Activated T-helper 1 cell treated with anti-CD3 and anti-CD28 coated beads, Interleukin-2, amount 50 U/mL, for 16 hours (primary cell): ENCODE measurements around the gene PAK4.
"Not testable (repeated sequence)": the region's sequence is repeated elsewhere in the genome, so short reads cannot be mapped to it uniquely, and the experiment has no call there.

ENCODE experiments used
- DNase-seq, 2 donors: peaks; one replicate each; pipeline ENCODE4 v3.0.0-alpha.2; 2020; ENCODE audit warnings: low read depth in 1 of 2, low spot score in 1 of 2

Gene PAK4

DNA sequence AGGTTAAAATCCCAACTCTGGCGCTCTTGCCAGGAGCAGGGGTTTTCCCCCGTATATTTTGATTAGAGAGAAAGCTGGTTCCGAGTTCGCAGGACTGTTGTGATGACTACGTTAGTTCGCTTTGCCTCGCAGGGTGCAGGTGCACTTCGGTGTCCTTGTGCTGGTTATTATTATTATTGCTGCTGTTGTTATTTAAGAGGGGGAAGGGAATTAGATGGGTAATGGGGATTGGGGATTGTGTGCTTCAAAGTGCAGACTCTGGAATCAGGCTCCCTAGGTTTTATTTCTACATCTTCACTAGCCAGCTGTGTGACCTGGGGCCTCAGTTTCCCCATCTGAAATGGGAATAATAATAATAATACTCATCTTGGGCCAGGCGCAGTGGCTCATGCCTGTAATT, 26.2 kb upstream of the PAK4 start:
- DNase-seq: no peak

DNA sequence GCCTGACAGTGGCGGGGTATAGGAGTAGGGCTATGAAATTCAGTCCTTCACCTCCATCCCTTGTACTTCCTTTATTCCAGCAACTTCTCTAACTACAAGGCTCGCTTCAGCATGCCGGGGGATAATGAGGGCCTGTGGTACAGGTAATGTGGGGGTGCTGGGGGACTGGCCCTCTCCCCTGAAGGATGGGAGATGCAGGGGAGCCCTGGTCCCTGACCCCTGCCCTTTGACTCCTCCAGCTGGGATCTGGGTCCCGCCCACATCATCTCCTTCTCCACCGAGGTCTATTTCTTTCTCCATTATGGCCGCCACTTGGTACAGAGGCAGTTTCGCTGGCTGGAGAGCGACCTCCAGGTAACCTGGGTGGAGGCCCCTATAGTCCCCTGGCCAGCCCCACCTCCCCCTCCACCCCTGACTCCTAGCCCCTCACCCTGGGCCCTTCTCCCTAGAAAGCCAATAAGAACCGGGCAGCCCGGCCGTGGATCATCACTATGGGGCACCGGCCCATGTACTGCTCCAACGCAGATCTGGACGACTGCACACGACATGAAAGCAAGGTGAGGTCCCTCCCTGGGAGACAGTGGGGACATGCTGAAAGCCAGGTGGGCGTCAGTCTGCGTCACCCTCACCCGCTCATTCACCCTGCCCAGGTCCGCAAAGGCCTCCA, 25.0 kb upstream of the PAK4 start:
- DNase-seq: no peak

DNA sequence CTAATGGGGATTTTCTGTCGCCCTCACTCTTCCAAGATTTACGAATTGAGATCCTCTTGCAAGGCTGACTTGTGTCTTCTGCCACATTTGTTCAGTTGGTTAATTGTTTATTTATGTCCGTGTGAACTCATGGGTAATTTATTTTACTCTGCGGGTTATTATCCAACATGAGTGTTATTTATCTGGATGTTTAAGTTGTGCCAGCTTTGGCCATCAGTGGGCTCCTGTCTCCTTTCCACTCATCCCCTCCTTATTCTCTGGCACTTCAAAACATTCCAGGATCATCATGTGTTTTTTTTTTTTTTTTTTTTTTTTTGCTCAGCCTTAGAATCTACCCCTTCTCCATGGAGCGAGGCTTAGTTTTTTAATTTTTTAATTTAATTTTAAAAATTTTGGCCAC, 22.4 kb upstream of the PAK4 start:
- DNase-seq: no peak

DNA sequence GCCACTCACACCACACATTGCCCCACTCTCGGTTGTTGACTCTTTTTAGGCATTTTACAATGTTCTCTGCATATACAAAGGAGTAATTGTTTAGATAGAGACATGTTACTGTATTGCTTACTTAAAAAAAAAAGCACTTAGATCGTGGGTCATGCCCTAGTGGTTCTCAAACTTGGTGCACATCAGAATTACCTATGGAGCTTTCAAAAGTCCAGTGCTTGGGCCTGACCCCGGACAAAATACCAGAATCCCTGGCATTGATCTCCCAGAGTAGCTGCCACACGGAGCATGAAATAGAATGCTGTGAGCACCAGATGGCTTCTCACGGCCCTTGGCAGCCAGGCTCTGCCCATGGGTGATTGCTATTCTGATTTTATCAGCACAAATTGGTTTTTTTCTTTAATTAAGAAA, 21.4 kb upstream of the PAK4 start:
- DNase-seq: no peak

DNA sequence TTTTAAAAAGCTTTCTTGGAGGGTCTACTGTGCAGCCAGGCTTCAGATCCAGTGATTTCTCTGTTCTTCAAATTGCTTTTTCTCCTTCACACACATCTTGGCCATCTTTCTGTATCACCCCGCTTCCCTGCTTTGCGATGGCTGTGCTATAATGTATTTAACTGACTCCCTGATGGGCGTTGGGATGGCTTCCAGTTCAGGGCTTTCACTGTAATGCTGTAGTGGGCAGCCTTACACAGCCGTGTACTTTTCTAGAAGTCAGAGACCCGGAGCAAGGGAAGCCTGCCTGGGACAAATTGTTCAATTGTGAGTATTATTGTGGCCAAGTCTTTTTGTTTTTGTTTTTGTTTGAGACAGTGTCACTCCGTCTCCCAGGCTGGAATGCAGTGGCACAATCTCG, 19.4 kb upstream of the PAK4 start:
- DNase-seq: no peak

DNA sequence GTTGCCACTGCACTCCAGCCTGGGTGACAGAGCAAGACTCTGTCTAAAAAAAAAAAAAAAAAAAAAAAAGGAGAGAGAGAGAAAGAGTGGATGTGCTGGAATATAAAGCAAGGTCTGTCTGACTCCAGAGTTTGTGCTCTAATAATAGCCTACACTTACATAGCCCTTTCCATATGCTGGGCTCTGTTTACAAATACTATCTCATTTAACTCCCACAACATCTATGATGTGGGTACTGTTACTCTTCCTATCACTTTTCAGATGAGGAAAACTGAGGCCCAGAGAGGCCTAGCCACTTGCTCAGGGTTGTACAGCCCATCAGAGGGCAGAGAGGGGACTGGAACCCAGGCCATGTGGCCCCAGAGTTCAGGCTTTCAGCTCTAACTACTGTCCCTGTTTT, 15.9 kb upstream of the PAK4 start:
- no peak for DNase-seq

DNA sequence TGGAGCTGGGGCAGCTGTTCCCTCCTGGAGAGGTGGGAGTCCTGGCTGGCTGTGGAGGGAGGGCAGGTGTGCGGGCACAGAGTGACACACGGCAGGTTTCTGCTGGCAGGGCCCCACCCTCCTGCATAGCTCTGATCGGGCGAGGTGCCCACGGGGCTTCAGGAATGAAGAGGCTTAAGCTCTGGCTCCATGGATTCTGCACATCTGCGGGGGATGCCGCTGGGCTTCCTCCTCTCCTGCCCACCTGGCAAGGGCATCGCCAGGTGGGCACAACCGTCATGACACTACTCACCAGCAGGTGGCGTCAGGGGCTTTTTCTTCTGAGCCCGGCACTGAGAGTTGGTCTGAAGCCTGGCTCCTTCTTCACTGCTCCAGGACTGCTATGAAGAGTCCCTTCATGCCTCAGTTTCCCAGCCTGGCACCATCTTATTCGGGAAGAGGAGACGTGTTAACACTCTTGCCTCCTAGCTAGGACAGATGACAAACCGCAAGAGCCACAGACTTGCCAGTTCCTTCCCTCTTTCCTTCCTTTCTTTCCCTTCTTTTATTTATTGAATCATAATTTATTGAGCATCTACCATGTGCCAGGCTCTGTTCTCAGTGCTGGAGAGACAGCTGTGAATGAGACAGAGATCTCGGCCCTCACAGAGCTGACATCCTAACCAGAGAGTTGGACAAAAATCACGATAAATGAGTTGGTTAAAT, 15.2 kb upstream of the PAK4 start:
- peak; percentile 44 to 75 for DNase-seq

DNA sequence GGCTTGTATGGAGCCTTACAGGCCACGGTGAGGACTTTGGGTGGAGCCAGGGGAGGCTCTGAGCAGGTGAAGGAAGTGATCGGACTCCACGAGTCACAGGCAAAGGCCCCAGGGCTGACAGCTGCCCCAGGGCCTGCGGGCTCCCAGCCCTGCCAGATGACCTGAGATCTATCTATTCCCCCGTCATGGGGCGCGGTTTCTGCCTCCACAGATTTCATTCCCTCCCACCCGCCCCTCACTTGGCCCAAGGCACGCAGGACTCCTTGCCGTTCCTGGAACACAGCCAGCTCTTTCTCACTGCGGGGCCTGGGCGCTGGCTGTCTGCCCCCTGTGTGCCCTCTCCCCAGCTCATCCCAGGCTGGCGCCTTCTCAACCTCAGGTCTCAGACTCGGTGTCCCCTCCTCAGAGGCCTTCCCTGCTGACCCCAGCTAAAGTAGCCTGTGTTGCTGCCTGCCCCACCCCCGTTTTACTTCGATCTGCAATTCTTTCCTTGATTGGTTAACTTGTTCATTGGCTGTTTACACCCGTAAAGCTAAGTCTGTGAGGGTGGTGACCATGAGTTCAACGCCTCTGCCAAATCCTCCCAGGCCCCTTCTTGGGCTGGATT, 13.9 kb upstream of the PAK4 start:
- DNase-seq: no peak

DNA sequence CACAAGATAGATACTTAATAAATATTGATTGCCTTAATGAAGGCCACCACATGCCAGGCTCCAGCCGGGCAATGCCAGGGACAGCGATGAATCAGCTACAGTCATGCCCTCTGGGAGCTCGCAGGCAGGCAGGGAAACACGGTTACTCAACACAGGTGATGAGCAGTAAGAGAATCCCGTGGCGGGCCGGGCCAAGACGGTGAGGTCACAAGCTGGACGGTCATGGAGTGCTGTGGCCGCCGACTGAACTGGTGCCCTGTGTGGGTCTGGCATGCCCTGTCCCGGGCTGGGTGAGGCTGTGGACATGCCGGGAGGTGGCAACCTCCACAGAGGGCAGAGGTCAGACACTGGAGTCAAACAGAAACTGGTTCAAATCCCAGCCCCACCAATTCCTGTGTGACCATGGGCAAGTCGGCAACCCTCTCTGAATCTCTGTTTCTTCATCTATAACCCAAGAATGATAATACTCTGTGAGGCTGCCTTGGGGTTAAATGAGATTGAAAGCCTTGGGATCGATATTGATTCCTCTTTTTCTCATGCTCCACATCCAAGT, 13.2 kb upstream of the PAK4 start:
- DNase-seq: no peak

DNA sequence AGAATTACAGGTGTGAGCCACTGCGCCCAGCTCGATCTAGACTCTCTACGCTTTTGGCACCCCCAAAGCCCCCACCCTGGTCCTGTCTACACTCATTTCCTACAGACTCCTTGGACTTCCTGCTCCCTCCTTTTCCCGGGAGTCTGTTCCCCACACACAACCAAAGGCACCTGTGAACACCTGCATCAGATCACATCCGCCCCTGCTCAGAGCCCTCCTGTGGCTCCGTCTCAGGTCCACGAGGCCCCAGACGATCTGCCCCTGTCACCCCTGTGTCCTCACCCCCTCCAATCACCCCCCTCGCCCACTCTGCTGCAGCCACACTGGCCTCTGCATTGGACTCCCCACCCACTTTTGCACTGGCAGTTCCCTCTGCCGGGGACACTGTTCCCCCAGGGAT, 12.4 kb upstream of the PAK4 start:
- DNase-seq: no peak

DNA sequence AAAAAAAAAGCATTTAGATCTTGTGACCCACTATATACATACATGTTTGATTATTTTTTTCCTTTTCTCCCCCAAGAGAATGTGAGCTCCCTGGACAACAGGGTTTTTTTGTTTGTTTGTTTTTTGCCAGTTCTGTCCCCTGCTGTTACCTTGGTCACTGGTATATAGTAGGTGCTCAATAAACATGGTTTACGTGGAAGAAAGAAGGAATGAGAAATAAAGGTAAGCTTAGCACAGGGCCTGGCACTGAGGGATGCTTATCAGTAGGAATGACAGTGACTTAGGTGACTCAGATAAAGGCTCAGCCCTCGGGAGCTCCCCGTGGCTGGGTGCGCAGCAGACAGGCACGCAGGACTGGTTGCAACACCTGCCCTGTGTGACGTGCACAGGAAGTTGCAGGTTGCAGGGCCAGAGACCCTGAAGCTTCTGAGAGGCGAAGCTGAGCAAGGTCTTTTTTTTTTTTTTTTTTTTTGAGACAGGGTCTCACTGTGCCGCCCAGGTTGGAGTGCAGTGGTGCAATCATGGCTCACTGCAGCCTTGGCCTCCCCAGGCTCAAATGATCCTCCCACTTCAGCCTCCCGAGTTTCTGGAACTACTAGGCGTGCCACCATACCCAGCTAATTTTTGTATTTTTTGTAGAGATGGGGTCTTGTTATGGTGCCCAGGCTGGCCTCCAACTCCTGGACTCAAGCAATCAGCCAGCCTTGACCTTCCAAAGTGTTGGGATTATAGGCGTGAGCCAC, 10.3 kb upstream of the PAK4 start:
- no peak for DNase-seq

DNA sequence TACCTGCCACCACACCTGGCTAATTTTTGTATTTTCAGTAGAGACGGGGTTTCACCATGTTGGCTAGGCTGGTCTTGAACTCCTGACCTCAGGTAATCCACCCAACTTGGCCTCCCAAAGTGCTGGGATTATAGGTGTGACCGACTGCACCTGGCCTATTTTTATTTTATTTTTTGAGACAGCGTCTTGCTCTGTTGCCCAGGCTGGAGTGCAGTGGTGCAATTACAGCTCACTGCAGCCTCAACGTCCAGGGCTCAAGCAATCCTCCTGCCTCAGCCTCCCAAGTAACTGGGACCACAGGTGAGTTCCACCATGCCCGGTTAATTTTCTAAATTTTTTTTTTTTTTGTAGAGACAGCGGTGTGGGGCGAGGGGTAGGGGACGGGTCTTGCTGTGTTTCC, 8.6 kb upstream of the PAK4 start:
- DNase-seq: not testable (repeated sequence)

DNA sequence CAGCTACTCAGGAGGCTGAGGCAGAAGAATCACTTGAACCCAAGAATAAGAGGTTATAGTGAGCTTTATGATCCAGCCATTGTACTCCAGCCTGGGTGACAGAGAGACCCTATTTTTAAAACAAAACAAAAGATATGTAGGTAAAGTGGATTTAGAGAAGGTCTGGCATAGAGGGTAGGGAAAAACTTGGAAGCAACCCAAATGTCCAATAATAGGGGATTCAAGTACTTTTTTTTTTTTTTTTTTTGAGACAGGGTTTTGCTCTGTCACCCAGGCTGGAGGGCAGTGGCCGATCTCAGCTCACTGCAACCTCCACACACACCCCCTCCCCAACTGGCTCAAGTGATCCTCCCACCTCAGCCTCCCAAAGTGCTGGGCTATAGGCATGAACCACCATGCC, 5.8 kb upstream of the PAK4 start:
- DNase-seq: no peak

DNA sequence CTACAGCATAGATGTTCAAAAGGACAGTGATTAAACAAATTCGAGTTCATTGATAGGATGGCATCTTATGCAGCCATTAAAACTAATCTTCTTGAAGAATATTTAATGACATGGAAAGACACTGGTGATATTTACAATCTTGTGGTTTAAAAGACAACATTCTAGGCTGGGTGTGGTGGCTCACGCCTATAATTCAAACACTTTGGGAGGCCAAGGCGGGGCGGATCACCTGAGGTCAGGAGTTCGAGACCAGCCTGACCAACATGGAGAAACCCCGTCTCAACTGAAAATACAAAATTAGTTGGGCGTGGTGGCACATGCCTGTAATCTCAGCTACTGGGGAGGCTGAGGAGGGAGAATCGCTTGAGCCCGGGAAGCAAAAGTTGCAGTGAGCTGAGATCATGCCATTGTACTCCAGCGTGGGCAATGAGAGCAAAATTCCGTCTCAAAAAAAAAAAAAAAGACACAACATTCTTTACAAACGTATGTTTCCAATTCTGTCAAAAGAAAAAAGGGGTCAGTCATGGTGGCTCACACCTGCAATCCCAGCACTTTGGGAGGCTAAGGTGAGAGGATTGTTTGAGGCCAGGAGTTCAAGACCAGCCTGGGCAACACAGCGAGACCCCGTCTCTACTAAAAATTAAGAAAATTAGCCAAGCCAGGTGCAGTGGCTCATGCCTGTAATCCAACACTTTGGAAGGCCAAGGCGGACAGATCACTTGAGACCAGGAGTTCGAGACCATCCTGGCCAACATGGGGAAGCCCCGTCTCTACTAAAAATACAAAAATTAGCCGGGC, 2.5 kb upstream of the PAK4 start:
- DNase-seq: no peak

DNA sequence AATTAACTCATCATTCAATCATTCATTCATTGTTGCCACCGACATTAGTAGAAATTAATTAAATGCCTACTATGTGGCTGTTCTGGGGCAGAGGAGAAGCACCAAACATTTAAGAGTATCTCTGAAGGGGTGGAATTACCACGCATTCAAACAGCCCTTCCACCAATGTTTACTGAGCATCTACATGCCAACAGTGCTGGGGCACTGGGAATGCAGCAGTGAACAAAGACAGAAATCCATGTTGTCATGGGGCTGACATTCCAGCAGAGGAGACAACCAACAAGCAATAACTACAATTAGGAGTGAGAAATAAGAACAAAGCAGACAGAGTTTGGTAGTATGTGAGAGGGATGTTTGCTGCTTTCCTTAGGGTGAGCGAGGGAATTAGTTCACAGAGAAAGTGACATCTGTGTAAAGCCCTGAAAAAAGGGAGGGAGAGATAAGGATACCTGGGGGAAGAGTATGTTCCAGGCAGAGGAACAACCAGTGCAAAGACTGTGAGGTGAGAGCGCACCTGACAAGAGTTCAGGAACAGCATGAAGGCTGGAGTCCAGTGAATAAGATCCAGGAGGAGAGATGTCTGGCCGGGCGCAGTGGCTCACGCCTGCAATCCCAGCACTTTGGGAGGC, 1.3 kb upstream of the PAK4 start:
- DNase-seq: no peak

DNA sequence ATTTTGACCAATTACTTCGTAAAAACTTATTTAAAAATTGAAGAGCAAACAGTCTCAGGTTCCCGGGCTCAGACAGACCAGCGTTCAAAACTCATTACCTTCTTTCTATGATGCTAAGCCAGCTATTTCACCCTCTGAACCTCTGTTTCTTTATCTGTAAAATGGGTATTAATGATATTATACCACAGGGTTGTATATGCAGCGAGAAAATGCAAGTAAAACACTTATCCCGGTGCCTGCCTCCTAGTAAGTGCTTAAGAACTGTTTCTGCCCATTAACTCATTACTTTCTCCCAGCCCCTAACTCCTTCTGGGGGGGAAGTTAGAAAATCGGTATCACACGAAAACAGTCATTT, 410 bp upstream of the PAK4 start:
- no peak for DNase-seq

DNA sequence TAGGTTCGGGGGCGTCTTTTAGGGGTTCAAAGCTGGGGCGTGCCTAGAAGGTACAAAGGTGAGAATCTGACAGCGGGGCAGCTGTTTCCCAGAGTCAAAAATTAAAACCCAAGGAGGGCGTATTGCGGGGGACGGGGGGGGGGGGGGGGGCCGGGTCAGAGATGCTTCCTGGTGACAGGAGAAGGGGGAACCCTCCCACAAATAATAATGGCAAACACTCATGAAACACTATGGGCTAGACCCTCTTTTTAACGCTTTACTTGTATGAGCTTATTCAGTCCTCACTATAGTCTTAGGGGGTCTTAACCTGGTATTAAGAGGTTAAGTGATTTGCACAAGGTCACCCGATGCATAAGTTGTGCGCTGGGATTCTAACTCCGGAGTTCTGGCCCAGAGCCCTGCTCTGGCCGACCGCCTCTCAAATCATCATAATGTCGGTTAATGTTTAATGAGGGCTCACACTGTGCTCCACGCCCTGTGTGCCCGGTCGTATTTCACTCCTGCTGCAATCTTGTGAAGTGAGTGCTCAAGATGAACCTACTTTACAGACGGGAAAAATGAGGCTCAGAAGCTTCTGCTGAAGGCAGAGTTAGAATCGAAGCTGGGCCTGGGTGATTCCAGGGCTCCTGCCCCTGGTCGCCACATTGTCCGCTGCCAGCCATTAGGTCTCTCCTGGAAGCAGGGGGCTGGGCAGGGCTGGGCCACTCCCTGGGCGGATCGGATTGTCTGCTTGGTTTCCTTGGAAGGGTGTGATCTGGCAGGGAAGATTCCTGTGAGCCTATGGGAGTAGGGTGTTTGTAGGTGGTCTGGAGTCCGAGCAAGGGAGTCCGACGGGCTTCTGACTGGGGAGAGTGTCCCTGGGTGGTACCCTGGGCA, 964 bp downstream of the PAK4 start:
- no peak for DNase-seq

DNA sequence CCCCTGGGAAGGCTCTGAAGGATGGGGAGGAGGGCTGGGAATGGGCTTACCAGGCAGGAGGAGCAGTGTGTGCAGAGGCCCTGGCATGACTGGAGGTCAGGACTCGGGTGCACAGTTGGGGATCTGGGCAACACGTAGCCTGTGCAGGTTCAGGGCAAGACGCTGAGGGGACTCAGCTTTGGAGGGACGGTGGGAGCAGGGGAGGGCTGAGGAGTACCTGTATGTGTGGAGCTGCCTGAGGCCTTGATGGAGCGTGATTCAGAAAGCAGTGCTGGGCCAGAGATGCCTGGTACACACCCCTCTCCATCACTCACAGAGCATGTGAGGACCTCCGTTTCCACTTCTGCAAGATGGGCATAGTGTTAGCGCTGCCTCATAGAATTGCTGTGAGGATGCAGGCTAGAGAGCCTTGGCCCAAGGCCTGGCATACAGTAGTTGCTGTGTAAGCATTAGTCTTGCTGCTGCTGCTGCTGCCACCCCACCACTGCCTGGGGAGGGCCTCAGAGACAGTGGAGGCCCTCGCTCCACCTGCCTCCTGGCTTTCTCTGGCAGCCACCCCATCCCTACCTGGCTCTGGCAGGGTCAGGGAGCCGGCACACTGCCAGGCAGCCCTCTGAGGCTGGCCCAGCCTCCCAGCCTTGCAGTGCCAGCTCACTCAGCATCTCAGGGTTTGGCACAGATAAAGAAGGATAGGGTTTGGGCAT, 2.4 kb downstream of the PAK4 start:
- DNase-seq: no peak

DNA sequence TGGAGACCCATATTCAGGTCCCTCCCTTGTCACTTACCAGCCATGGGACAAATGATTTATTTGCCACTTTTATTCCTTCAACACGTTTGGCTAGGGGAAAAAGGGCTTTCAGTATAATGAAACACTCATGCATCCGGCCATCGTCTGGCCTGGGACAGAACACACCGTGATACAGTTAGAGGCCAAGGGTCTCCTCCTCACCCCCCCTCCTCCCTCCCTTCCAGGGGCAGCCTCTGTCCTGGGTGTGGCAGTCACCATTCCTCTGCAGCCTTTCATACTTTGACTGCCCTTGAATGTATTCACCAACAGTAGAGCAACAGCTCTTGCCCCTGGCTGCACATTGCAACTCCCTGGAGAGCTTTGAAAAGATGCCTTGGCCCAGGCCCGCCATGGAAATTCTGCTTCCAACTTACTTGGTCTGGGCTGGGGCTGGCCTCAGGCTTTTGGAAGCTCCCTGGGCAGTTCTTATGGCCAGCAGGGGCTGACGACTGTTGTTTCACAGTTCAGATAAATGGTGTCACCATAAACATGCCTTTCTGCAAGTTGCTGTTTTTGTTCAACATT, 3.0 kb downstream of the PAK4 start:
- no peak for DNase-seq
